Activated CD4-positive, alpha-beta T cell treated with anti-CD3 and anti-CD28 coated beads for 4 hours (primary cell): ENCODE data around the gene PRKCA.
"Not testable (repeated sequence)": the region's sequence is repeated elsewhere in the genome, so short reads cannot be mapped to it uniquely, and the experiment has no call there.

ENCODE experiments used
- DNase-seq, 2 donors: peaks; one replicate each; pipeline ENCODE4 v3.0.0-alpha.2; 2020

PRKCA gene

DNA sequence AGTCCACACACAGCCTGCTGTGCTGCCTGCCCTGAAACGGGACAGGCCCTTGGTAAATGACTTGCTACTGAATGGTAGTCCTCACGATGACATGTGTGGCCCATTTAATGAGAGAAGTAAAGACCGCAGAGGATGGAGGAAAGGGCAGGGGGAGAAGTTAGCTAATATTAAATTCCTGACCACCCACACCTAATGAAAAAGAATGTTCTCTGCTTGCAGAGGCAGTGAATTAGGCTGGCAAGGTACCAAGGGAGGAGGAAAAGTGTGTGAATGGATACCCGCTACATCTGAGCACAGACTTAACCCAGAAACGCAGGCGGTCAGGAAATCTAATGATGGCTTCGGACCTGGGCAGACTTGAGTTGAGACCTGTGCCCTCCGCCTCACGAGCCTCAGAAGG, 141.2 kb downstream of the PRKCA start:
- no peak for DNase-seq

GRCh38 chr17:66444031-66444430, 141.6 kb downstream of the PRKCA start:
- no peak for DNase-seq

GRCh38 chr17:66445229-66445628, 142.8 kb downstream of the PRKCA start:
- no peak for DNase-seq

DNA sequence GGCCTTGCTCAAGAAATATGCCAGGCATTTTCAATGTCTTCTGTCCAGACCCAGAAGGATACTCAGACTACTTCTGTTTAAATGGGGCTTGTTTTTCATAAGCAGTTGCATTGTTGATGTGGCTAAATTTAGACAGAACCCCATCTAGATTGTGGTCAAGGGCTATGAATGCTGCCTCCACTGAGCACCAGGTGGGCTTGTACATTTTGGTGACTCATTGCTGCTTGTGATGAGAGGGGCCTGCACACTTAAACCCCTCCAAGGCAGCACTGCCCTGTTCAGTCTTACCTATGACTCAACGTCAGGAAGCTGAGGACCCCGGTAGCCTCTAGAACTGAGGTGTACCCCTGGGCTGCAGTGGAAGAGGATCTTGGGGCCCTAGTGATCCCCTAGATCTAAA, 144.0 kb downstream of the PRKCA start:
- no peak for DNase-seq

GRCh38 chr17:66447159-66447558, 144.7 kb downstream of the PRKCA start:
- DNase-seq = no peak

- no peak for DNase-seq
These were observed 145.7 kb downstream of the PRKCA start for GRCh38 chr17:66448026-66448639.

- no peak for DNase-seq
These were observed 147.1 kb downstream of the PRKCA start for GRCh38 chr17:66449418-66449977.

DNA sequence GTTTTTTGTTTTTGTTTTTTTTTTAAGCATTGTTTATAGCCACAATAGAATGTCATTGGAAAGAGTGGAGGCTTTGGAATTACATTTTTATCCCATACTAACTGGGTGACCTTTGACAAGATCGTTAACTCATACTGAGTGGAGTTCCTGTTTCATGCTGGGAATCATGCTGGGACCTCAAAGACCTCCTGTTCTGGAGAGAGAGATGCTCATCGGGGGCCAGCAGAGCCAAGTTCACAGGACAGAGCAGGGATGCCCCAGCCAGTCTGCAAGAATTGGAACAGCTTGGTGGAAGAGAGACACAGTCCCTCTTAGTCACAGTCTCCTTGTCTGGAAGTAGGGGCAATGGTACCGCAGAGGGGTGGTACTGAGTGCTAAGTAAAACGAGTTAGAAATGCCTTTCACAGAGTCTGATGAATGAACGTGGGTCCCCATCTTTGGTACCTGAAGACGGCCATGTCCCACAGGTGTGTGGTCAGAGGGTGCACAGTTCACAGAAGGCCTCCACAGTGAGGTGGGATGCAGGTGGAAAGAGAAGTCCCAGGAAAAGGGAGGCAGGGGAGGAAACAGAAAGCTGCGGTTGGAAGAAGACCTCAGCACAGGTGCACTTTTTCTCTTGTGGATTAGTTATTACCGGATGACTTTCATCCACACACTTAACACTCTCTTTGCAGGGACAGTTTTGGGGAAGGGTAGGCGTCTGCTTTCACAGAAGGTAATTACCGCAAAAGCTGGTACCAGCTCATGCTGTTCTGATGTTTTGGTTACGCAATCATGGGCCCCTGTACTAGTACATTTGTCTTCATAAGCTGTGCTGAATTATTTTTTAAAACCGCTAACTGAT, 147.8 kb downstream of the PRKCA start:
- DNase-seq = no peak

DNA sequence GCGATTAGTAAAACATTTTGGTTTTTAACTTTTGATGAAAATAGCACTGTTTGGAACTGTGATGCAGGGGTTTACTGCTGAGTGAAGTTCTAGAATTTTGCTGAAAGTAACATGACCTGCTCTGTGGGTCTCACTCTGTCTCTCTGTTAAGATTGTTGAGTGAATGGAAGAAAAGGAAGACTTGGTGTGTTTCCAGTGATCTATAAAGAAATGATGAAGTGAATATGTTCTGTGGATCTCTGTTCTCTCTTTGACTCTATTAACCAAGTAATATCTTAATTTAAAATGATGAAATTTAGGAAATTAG, 148.4 kb downstream of the PRKCA start:
- DNase-seq = no peak

GRCh38 chr17:66451188-66452149, 149.1 kb downstream of the PRKCA start:
- no peak for DNase-seq

- DNase-seq = no peak
These were observed 152.6 kb downstream of the PRKCA start for GRCh38 chr17:66455060-66455459.

GRCh38 chr17:66457499-66457898, 155.1 kb downstream of the PRKCA start:
- DNase-seq = not testable (repeated sequence)

- DNase-seq = no peak
These were observed 156.4 kb downstream of the PRKCA start for GRCh38 chr17:66458782-66459181.

DNA sequence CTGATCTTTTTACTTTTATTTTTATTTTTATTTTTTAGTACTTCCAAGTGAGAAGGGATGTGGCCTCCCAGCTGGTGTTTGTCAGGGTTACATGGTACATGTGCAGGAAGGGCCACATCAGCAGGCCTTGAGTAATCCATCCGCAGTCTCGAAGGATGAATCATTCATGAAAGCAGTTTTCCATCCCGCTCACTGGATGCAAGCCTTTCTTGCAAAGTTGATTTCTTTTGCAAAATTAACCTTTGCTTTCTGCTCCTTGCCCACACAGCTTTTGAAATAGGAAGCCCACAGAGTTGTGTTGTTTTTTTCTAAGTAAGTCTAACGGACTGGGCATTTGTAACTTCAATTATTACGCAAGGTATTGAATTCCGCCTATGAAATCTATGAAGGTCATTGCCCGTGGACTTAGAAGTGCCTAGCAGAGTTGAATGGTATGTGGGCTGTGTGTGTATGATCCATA, 157.4 kb downstream of the PRKCA start:
- DNase-seq = no peak

- no peak for DNase-seq
These were observed 158.1 kb downstream of the PRKCA start for GRCh38 chr17:66460558-66460957.

GRCh38 chr17:66461343-66461995, 159.1 kb downstream of the PRKCA start:
- DNase-seq = no peak

DNA sequence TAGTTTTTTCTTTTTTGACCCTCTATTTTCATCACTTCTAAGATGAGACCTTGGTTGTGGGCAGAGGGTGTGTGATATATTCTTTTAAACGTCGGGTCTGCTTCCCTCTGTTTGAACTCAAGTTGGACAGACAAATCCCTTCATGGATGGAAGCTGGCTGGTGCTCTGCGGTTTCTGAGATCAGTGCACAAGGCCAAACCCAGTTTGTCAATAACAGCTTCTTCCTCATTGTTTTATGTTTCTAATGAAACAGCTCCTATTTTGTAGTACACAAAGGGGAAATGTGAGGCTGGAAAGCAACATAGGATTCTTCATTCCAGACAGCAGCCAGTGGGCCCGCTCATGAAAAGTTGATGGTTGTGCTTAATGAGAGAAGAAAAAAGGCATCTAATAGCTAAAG, 159.6 kb downstream of the PRKCA start:
- no peak for DNase-seq

DNA sequence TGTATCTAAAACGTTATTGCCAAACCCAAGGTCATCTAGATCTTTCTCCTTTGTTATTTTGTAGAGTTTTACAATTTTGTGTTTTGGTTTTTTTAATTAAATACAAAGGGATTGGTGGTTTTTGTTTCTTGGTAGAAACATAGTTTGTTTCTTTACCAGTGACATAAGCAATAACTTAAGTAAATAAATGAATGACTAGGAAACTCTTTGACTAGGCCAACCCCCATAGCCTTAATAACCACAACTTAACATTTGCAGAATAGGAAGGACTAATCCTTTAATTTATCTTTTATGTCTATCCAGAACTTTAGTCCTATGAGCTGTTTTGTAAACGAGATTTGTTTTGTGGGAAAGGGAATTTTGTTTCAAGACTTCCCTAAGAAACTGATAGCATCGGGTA, 162.5 kb downstream of the PRKCA start:
- no peak for DNase-seq

DNA sequence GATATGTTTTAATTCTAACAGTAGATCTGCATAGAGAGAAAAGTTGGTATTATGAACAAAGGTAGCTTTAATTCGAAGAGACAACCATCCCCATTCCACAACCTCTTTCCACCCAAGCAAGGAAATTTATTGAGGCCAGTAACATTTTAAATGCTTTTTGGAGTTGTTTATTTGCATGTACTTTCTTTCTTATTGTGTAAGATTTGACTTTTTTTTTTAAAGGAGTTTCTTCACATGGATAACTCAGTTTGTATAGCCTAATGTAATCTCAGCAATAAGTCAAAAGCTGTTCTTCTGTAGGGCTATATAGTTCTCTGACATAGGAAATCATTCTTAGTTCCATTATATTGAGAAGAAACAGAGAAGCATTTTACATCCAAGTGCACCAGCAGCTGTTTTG, 163.3 kb downstream of the PRKCA start:
- no peak for DNase-seq

GRCh38 chr17:66466106-66466820, 163.8 kb downstream of the PRKCA start:
- no peak for DNase-seq

DNA sequence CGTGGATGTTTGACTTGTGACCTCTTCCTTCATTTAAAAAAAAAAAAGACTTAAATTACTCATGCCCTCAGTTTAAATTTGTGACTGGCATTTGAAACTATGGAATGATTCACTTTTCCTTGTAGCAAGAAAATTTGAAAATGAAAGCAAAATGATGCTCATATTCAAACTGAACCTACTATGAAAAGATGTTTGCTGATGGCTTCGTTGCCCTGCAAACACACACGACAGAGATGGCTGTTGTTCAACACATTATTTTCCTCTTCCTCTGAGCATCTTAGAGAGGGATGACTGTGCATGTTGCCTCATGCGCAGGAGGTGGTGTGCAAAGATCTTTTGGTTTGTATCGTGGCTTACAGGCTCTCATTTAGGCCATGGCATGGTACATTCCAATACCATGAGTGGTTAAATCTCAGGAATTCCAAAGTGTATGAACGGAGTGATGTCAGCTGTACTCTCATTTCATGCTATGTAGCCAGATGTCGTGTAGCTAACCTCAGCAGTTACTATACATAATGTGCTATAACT, 164.5 kb downstream of the PRKCA start:
- no peak for DNase-seq

GRCh38 chr17:66467766-66468165, 165.4 kb downstream of the PRKCA start:
- no peak for DNase-seq
